Loucy (cell line): ENCODE data around the gene CA5A.

Experiments
- H2AFZ ChIP-seq: fragments of 200-600 bp; sonication (generic); 2 replicates; pipeline ENCODE4 v1.6.0; 2016; ENCODE audit warnings: antibody characterized with exemption, mild to moderate bottlenecking, low read length, moderate library complexity
- H3F3A ChIP-seq: fragments of 200-600 bp; 2 replicates; pipeline ENCODE4 v1.6.0; 2016; ENCODE audit warnings: antibody characterized with exemption, low read depth, mild to moderate bottlenecking
- H3K27me3 ChIP-seq: fragments of 200-600 bp; sonication (generic); 2 replicates; pipeline ENCODE4 v1.6.1; 2014; ENCODE audit warnings: low read length, mild to moderate bottlenecking; ENCODE audit not compliant: insufficient read depth, poor library complexity, severe bottlenecking
- H3K36me3 ChIP-seq: fragments of 200-600 bp; sonication (generic); 2 replicates; pipeline ENCODE4 v1.6.1; 2016; ENCODE audit warnings: low read length; ENCODE audit not compliant: insufficient read depth
- H3K4me1 ChIP-seq: fragments of 200-600 bp; sonication (generic); 2 replicates; pipeline ENCODE4 v1.5.1; 2014; ENCODE audit warnings: low read length, mild to moderate bottlenecking; ENCODE audit not compliant: insufficient read depth, poor library complexity, severe bottlenecking
- H3K4me2 ChIP-seq: fragments of 200-600 bp; sonication (generic); 2 replicates; pipeline ENCODE4 v1.6.0; 2014; ENCODE audit warnings: antibody characterized with exemption, low read length, low read depth, mild to moderate bottlenecking; ENCODE audit not compliant: poor library complexity, severe bottlenecking
- H3K4me3 ChIP-seq: fragments of 200-600 bp; sonication (generic); 2 replicates; pipeline ENCODE4 v1.5.1; 2014; ENCODE audit warnings: low read length, mild to moderate bottlenecking, mixed read lengths; ENCODE audit not compliant: poor library complexity, severe bottlenecking
- H3K79me2 ChIP-seq: fragments of 200-600 bp; sonication (generic); 2 replicates; pipeline ENCODE4 v1.6.1; 2014; ENCODE audit warnings: low read length; ENCODE audit not compliant: insufficient read depth
- H3K9ac ChIP-seq: fragments of 200-600 bp; sonication (generic); 2 replicates; pipeline ENCODE4 v1.6.0; 2014; ENCODE audit warnings: mild to moderate bottlenecking, low read depth, low read length, moderate library complexity; ENCODE audit not compliant: poor library complexity, severe bottlenecking
- H3K9me2 ChIP-seq: fragments of 200-600 bp; sonication (generic); replicated peaks from 2 replicates; pipeline ENCODE4 v1.6.1; 2016; ENCODE audit warnings: low read depth, low read length, mixed read lengths
- H3K9me3 ChIP-seq: fragments of 200-600 bp; sonication (generic); 2 replicates; pipeline ENCODE4 v1.6.1; 2014; ENCODE audit warnings: mild to moderate bottlenecking, antibody characterized with exemption, low read length, low read depth; ENCODE audit not compliant: insufficient read depth
- H4K20me1 ChIP-seq: fragments of 200-600 bp; sonication (generic); 2 replicates; pipeline ENCODE4 v1.6.0; 2014; ENCODE audit warnings: antibody characterized with exemption, low read length, mild to moderate bottlenecking; ENCODE audit not compliant: insufficient read depth, poor library complexity, severe bottlenecking
- CTCF ChIP-seq: fragments of 200-600 bp; sonication (generic); conservative IDR thresholded peaks from 2 replicates; pipeline ENCODE4 v1.5.1; 2014; ENCODE audit warnings: mild to moderate bottlenecking, antibody characterized with exemption, low read length
- EZH2phosphoT487 ChIP-seq: fragments of 200-600 bp; IDR thresholded peaks from 2 replicates; pipeline ENCODE4 v1.6.1; 2018; ENCODE audit warnings: antibody characterized with exemption, mild to moderate bottlenecking, moderate library complexity, borderline replicate concordance

The CA5A gene

GRCh38 chr16:87957296-87958094 lies 21.2 kb upstream of the CA5A start:
- H3K27me3 ChIP-seq, result no peaks in the 10 kb centered on the region
- H4K20me1 ChIP-seq, result peaks cover 3% of the 10 kb centered on the region
- no peaks in the 10 kb centered on the region for H3K9me2 ChIP-seq
- peaks cover 38% of the 10 kb centered on the region for H3K4me1 ChIP-seq
- no peaks in the 10 kb centered on the region for H3K9me3 ChIP-seq
- TF ChIP-seq CTCF (no peak), EZH2phosphoT487 (no peak)
- H3K9ac ChIP-seq, result no peak overlapping the region
- H3K36me3 ChIP-seq, result no peaks in the 10 kb centered on the region
- peak overlapping the region; percentile 62 for H3K4me2 ChIP-seq
- H3F3A ChIP-seq, result no peaks in the 10 kb centered on the region
- peaks cover 95% of the 10 kb centered on the region for H3K79me2 ChIP-seq
- H3K4me3 ChIP-seq, result peak overlapping the region; percentile 43
- H2AFZ ChIP-seq, result no peak overlapping the region

- peaks cover 99% of the 10 kb centered on the region for H3K79me2 ChIP-seq
- no peak for TF ChIP-seq EZH2phosphoT487
- peak; percentile 28; the same call in 1 of the 2 replicates for TF ChIP-seq CTCF
- peak overlapping the region; percentile 28 for H3K9ac ChIP-seq
- H3K4me3 ChIP-seq, result peak overlapping the region; percentile 43
- H3K4me1 ChIP-seq, result peaks cover 41% of the 10 kb centered on the region
- H3K9me2 ChIP-seq, result no peaks in the 10 kb centered on the region
- H2AFZ ChIP-seq, result no peak overlapping the region
- H3K9me3 ChIP-seq, result no peaks in the 10 kb centered on the region
- H3K4me2 ChIP-seq, result peak overlapping the region; percentile 62
- no peaks in the 10 kb centered on the region for H3K36me3 ChIP-seq
- peaks cover 3% of the 10 kb centered on the region for H4K20me1 ChIP-seq
- no peaks in the 10 kb centered on the region for H3K27me3 ChIP-seq
- no peaks in the 10 kb centered on the region for H3F3A ChIP-seq
These were observed 20.3 kb upstream of the CA5A start for GRCh38 chr16:87956365-87957231.

GRCh38 chr16:87956098-87956364 lies 19.7 kb upstream of the CA5A start:
- Histone ChIP-seq H3K4me3 (peak overlapping the region; percentile 43), H3K9me3 (no peaks in the 10 kb centered on the region), H2AFZ (no peak overlapping the region), H3K9me2 (no peaks in the 10 kb centered on the region), H4K20me1 (peaks cover 3% of the 10 kb centered on the region), H3F3A (no peaks in the 10 kb centered on the region), H3K79me2 (peaks cover 94% of the 10 kb centered on the region), H3K9ac (peak overlapping the region; percentile 28), H3K4me2 (peak overlapping the region; percentile 62), H3K36me3 (no peaks in the 10 kb centered on the region), H3K27me3 (no peaks in the 10 kb centered on the region), H3K4me1 (peaks cover 37% of the 10 kb centered on the region)
- no peak for TF ChIP-seq EZH2phosphoT487
- TF ChIP-seq CTCF, result no peak
